ENCODE measurements around the gene RBM20. TPM values are rescaled to one million over a fixed set of nuclear protein-coding genes. Genes with fewer than 3 reads are reported as not detected.

Gene RBM20
- total and polyA plus RNA-seq, 10 of the 15 experiments (the other 5 are each of a cell fraction or from before 2014, with no cell fraction given) = 0.04 to 0.26 (median 0.15) TPM

DNA sequence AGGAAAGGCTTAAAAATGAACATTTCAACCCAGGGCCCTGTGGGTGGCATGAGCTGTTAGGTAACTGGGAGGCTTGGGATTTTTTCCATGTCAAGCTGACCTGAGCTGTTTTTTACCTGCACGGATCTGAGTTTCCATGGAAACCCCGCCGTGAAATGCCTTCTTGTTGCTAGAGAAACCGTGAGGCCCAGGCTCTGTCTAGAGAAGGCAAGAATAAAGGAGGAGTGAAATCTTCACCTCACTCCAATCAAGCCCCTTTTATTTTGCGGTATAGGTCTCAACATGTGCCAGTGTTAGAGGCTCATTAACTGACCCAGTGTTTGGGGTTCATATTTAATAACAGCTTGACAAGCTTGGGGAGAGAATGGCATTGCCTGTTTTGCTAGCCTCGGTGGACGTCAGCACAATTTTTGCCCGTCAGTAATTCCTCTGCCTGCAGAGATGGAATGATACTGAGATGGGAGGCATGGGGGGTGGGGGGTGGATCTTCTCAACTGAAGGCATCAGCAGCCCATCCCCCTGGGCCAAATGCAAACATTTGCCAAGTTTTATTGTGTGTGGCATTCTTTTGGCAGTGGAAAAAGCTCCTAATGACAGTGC lies 178.7 kb downstream of the RBM20 start (continued):
- TF ChIP-seq ZNF217 (IDR thresholded peaks at IDR 0.05) (no peak), IKZF1 (conservative IDR thresholded peaks at IDR 0.05) (no peak)
- TF ChIP-seq, protein P1, sequence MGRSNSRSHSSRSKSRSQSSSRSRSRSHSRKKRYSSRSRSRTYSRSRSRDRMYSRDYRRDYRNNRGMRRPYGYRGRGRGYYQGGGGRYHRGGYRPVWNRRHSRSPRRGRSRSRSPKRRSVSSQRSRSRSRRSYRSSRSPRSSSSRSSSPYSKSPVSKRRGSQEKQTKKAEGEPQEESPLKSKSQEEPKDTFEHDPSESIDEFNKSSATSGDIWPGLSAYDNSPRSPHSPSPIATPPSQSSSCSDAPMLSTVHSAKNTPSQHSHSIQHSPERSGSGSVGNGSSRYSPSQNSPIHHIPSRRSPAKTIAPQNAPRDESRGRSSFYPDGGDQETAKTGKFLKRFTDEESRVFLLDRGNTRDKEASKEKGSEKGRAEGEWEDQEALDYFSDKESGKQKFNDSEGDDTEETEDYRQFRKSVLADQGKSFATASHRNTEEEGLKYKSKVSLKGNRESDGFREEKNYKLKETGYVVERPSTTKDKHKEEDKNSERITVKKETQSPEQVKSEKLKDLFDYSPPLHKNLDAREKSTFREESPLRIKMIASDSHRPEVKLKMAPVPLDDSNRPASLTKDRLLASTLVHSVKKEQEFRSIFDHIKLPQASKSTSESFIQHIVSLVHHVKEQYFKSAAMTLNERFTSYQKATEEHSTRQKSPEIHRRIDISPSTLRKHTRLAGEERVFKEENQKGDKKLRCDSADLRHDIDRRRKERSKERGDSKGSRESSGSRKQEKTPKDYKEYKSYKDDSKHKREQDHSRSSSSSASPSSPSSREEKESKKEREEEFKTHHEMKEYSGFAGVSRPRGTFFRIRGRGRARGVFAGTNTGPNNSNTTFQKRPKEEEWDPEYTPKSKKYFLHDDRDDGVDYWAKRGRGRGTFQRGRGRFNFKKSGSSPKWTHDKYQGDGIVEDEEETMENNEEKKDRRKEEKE (IDR thresholded peaks at IDR 0.05) = no peak

DNA sequence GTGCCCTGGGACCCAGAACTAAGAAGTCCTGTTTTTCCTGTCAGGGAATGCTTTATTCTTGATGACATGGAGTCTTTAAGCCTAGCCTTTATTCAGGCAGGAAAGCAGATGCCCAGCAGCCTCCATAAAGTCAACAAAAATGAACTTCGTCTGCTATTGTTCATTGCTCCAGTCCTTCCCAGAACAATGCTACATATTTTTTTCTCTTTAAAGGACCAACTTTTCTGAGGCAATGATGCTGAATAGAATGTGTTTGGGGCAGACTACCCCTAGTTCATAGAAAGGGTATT lies 180.0 kb downstream of the RBM20 start:
- intact Hi-C loops (cut with micrococcal nuclease; ENCODE audit: unreplicated experiment) = no loop called here
- Histone ChIP-seq H3K79me2 (ENCODE audit: control insufficient read depth, insufficient read depth, low read length) (no peaks in the 10 kb centered on the region), H3K4me3 (no peak overlapping the region), H4K20me1 (ENCODE audit: control insufficient read depth, insufficient read depth) (no peaks in the 10 kb centered on the region), H3K27me3 (replicated peaks in 1 of 2; ENCODE audit: control insufficient read depth in 2 of 2, insufficient read depth in 2 of 2, low read length in 1 of 2) (no peaks in the 10 kb centered on the region), H2AFZ (ENCODE audit: control insufficient read depth, low read depth, low read length) (no peak overlapping the region), H3K4me1 (ENCODE audit: control insufficient read depth, insufficient read depth, low read length) (peaks cover 3% of the 10 kb centered on the region; the same call in 1 of the 2 replicates), H3K27ac (ENCODE audit: control insufficient read depth, insufficient read depth) (no peak overlapping the region), H3K9ac (ENCODE audit: control insufficient read depth, insufficient read depth, low read length) (no peak overlapping the region), H3K4me2 (ENCODE audit: control insufficient read depth, insufficient read depth) (no peak overlapping the region), H3K36me3 (ENCODE audit: control insufficient read depth in 2 of 2, insufficient read depth in 2 of 2, low read length in 1 of 2) (no peaks in the 10 kb centered on the region), H3K9me3 (replicated peaks; ENCODE audit: control insufficient read depth, insufficient read depth, low read length) (no peaks in the 10 kb centered on the region)
- no TSS peak for BruUV-seq (replicated peaks)
- DNase-seq (ENCODE audit: low read depth, low spot score) = no peak
- ChIA-PET POLR2A (interaction anchor here (1.9 kb wide), 1 partner anchor 18 kb away, joined by 9 read pairs; no protein-coding TSS in a partner anchor), RAD21 (ENCODE audit: unreplicated experiment) (interaction anchor here (0.9 to 1.7 kb wide), 5 partner anchors 12 to 67 kb away, joined by 3 to 7 read pairs (median 3); no protein-coding TSS in a partner anchor), CTCF (interaction anchor here (0.6 to 1.9 kb wide), 4 partner anchors 14 to 65 kb away, joined by 3 to 9 read pairs (median 4); no protein-coding TSS in a partner anchor), SMC1A (ENCODE audit: uncharacterized antibody, unreplicated experiment) (interaction anchor here (0.8 to 10.8 kb wide), 7 partner anchors 13 to 71 kb away, joined by 3 to 57 read pairs (median 7); no protein-coding TSS in a partner anchor)
- ATAC-seq = no peak
- FAIRE-seq = no peak
- in situ Hi-C loops (cut with MboI) = no loop called here
- 100% methylated on average over 1 of the region's 1 CpG for WGBS (ENCODE audit: insufficient coverage, insufficient replicate concordance, low lambda C conversion rate, missing lambda C conversion rate)
- TF ChIP-seq, protein P2, sequence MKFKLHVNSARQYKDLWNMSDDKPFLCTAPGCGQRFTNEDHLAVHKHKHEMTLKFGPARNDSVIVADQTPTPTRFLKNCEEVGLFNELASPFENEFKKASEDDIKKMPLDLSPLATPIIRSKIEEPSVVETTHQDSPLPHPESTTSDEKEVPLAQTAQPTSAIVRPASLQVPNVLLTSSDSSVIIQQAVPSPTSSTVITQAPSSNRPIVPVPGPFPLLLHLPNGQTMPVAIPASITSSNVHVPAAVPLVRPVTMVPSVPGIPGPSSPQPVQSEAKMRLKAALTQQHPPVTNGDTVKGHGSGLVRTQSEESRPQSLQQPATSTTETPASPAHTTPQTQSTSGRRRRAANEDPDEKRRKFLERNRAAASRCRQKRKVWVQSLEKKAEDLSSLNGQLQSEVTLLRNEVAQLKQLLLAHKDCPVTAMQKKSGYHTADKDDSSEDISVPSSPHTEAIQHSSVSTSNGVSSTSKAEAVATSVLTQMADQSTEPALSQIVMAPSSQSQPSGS (IDR thresholded peaks at IDR 0.05; ENCODE audit: low read length) = no peak
- TF ChIP-seq NRF1 (conservative IDR thresholded peaks at IDR 0.05; ENCODE audit: low read depth, low read length) = no peak
- no peak for TF ChIP-seq ZNF207 (IDR thresholded peaks at IDR 0.05; ENCODE audit: borderline replicate concordance)
- TF ChIP-seq, protein P3, sequence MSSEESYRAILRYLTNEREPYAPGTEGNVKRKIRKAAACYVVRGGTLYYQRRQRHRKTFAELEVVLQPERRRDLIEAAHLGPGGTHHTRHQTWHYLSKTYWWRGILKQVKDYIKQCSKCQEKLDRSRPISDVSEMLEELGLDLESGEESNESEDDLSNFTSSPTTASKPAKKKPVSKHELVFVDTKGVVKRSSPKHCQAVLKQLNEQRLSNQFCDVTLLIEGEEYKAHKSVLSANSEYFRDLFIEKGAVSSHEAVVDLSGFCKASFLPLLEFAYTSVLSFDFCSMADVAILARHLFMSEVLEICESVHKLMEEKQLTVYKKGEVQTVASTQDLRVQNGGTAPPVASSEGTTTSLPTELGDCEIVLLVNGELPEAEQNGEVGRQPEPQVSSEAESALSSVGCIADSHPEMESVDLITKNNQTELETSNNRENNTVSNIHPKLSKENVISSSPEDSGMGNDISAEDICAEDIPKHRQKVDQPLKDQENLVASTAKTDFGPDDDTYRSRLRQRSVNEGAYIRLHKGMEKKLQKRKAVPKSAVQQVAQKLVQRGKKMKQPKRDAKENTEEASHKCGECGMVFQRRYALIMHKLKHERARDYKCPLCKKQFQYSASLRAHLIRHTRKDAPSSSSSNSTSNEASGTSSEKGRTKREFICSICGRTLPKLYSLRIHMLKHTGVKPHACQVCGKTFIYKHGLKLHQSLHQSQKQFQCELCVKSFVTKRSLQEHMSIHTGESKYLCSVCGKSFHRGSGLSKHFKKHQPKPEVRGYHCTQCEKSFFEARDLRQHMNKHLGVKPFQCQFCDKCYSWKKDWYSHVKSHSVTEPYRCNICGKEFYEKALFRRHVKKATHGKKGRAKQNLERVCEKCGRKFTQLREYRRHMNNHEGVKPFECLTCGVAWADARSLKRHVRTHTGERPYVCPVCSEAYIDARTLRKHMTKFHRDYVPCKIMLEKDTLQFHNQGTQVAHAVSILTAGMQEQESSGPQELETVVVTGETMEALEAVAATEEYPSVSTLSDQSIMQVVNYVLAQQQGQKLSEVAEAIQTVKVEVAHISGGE (CRISPR knock-in tag; IDR thresholded peaks at IDR 0.05) = no peak
- no peak for TF ChIP-seq SIX5 (IDR thresholded peaks at IDR 0.05; ENCODE audit: low read depth, low read length, severe bottlenecking)
- TF ChIP-seq, protein P4, sequence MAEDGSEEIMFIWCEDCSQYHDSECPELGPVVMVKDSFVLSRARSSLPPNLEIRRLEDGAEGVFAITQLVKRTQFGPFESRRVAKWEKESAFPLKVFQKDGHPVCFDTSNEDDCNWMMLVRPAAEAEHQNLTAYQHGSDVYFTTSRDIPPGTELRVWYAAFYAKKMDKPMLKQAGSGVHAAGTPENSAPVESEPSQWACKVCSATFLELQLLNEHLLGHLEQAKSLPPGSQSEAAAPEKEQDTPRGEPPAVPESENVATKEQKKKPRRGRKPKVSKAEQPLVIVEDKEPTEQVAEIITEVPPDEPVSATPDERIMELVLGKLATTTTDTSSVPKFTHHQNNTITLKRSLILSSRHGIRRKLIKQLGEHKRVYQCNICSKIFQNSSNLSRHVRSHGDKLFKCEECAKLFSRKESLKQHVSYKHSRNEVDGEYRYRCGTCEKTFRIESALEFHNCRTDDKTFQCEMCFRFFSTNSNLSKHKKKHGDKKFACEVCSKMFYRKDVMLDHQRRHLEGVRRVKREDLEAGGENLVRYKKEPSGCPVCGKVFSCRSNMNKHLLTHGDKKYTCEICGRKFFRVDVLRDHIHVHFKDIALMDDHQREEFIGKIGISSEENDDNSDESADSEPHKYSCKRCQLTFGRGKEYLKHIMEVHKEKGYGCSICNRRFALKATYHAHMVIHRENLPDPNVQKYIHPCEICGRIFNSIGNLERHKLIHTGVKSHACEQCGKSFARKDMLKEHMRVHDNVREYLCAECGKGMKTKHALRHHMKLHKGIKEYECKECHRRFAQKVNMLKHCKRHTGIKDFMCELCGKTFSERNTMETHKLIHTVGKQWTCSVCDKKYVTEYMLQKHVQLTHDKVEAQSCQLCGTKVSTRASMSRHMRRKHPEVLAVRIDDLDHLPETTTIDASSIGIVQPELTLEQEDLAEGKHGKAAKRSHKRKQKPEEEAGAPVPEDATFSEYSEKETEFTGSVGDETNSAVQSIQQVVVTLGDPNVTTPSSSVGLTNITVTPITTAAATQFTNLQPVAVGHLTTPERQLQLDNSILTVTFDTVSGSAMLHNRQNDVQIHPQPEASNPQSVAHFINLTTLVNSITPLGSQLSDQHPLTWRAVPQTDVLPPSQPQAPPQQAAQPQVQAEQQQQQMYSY (CRISPR knock-in tag; IDR thresholded peaks at IDR 0.05) = no peak
- no peak for TF ChIP-seq RBBP5 (conservative IDR thresholded peaks at IDR 0.05)

Measured in GM12878 (cell line).